Mesenchymal stem cell (in vitro differentiated cells and primary cell): ENCODE measurements around the gene SNX33.
A peak's percentile ranks its signal among the peaks of the same experiment; 100 is the strongest.
"Not testable (repeated sequence)": the region's sequence is repeated elsewhere in the genome, so short reads cannot be mapped to it uniquely, and the experiment has no call there.

Experiments used
- DNase-seq: peaks from one replicate; pipeline ENCODE4 v3.0.0-alpha.2; 2013
- H2AFZ ChIP-seq: one replicate; pipeline ENCODE4 v1.6.1; 2013; ENCODE audit warnings: low read depth, mild to moderate bottlenecking, control low read depth, inconsistent platforms, low read length, moderate library complexity
- H2AK5ac ChIP-seq: 2 replicates; pipeline ENCODE4 v1.6.1; 2013; ENCODE audit warnings: low read length, moderate library complexity, mild to moderate bottlenecking, inconsistent platforms; ENCODE audit not compliant: severe bottlenecking
- H2BK120ac ChIP-seq: one replicate; pipeline ENCODE4 v1.6.1; 2013; ENCODE audit warnings: low read depth, mild to moderate bottlenecking, inconsistent platforms, low read length, moderate library complexity
- H2BK12ac ChIP-seq, 2 experiments: one replicate each; pipeline ENCODE4 v1.6.1; 2013; ENCODE audit warnings: inconsistent platforms in 2 of 2, low read length in 2 of 2, mild to moderate bottlenecking in 2 of 2, moderate library complexity in 2 of 2, control low read depth in 1 of 2
- H2BK15ac ChIP-seq: one replicate; pipeline ENCODE4 v1.6.1; 2013; ENCODE audit warnings: mild to moderate bottlenecking, low read depth, inconsistent platforms; ENCODE audit not compliant: poor library complexity, severe bottlenecking
- H2BK5ac ChIP-seq: 2 replicates; pipeline ENCODE4 v1.6.1; 2013; ENCODE audit warnings: low read depth, mild to moderate bottlenecking, low read length, control low read depth, inconsistent platforms; ENCODE audit not compliant: poor library complexity, severe bottlenecking
- H3K14ac ChIP-seq, 2 experiments: one replicate each; pipeline ENCODE4 v1.6.1; 2013; ENCODE audit warnings: inconsistent platforms in 2 of 2, low read length in 2 of 2, control low read depth in 1 of 2, mild to moderate bottlenecking in 1 of 2, moderate library complexity in 1 of 2
- H3K18ac ChIP-seq, 2 experiments: one replicate each; pipeline ENCODE4 v1.6.1; 2013; ENCODE audit warnings: inconsistent platforms in 2 of 2, low read length in 2 of 2, control low read depth in 1 of 2, low read depth in 1 of 2, mild to moderate bottlenecking in 1 of 2
- H3K23ac ChIP-seq, 2 experiments: one replicate each; pipeline ENCODE4 v1.6.1; 2013; ENCODE audit warnings: inconsistent platforms in 2 of 2, low read length in 2 of 2, mild to moderate bottlenecking in 2 of 2, moderate library complexity in 2 of 2, control low read depth in 1 of 2
- H3K27ac ChIP-seq: 2 replicates; pipeline ENCODE4 v1.5.1; 2013; ENCODE audit warnings: mild to moderate bottlenecking, moderate library complexity, low read length, control low read depth, inconsistent platforms; ENCODE audit not compliant: poor library complexity, severe bottlenecking
- H3K27me3 ChIP-seq, 2 experiments: 2 replicates each; pipeline versions ENCODE4 v1.6.1 to v1.7.0; 2013; ENCODE audit warnings: low read length in 2 of 2, mild to moderate bottlenecking in 2 of 2, moderate library complexity in 2 of 2, control low read depth in 1 of 2, inconsistent platforms in 1 of 2; ENCODE audit not compliant: control insufficient read depth in 1 of 2, insufficient read depth in 1 of 2
- H3K36me3 ChIP-seq, 2 experiments: 2 replicates each; pipeline versions ENCODE4 v1.6.1 to v1.7.0; 2013; ENCODE audit warnings: low read length in 2 of 2, control low read depth in 1 of 2, inconsistent platforms in 1 of 2, low read depth in 1 of 2, mild to moderate bottlenecking in 1 of 2; ENCODE audit not compliant: insufficient read depth in 2 of 2, control insufficient read depth in 1 of 2
- H3K4ac ChIP-seq, 2 experiments: one replicate each; pipeline ENCODE4 v1.6.1; 2013; ENCODE audit warnings: inconsistent platforms in 2 of 2, low read length in 2 of 2, mild to moderate bottlenecking in 2 of 2, moderate library complexity in 2 of 2, control low read depth in 1 of 2, low read depth in 1 of 2
- H3K4me1 ChIP-seq: 2 replicates; pipeline ENCODE4 v1.6.1; 2013; ENCODE audit warnings: low read depth, low read length, control low read depth; ENCODE audit not compliant: control insufficient read depth, insufficient read depth
- H3K4me2 ChIP-seq: 2 replicates; pipeline ENCODE4 v1.6.1; 2013; ENCODE audit warnings: low read length, mild to moderate bottlenecking, inconsistent platforms; ENCODE audit not compliant: poor library complexity, severe bottlenecking
- H3K4me3 ChIP-seq, 2 experiments: 2 replicates each; pipeline versions ENCODE4 v1.5.1 to v1.7.0; 2013; ENCODE audit warnings: low read length in 2 of 2, mild to moderate bottlenecking in 2 of 2, control low read depth in 1 of 2, low read depth in 1 of 2; ENCODE audit not compliant: insufficient read depth in 1 of 2
- H3K79me1 ChIP-seq: replicated peaks from 2 replicates; pipeline ENCODE4 v1.6.1; 2013; ENCODE audit warnings: mild to moderate bottlenecking, control low read depth, low read length, inconsistent platforms; ENCODE audit not compliant: poor library complexity, severe bottlenecking
- H3K9ac ChIP-seq: 2 replicates; pipeline ENCODE4 v1.7.0; 2013; ENCODE audit warnings: mild to moderate bottlenecking, low read length, moderate library complexity
- H3K9me3 ChIP-seq: 2 replicates; pipeline ENCODE4 v1.7.0; 2013; ENCODE audit warnings: mild to moderate bottlenecking, low read length; ENCODE audit not compliant: control insufficient read depth
- H4K8ac ChIP-seq: one replicate; pipeline ENCODE4 v1.6.1; 2013; ENCODE audit warnings: inconsistent platforms, mild to moderate bottlenecking, low read length, moderate library complexity
- H4K91ac ChIP-seq: one replicate; pipeline ENCODE4 v1.6.1; 2013; ENCODE audit warnings: mild to moderate bottlenecking, low read length, inconsistent platforms
- WGBS: methylation state at CpG from one replicate; pipeline ENCODE4 v1.1.7; 2013; ENCODE audit warnings: mixed read lengths; 5-methylcytosine and 5-hydroxymethylcytosine counted together

The SNX33 gene

GRCh38 chr15:75678324-75678690 is 30.6 kb downstream of the SNX33 start:
- not testable (repeated sequence) for H3K27ac ChIP-seq, H3K4ac ChIP-seq, H2AK5ac ChIP-seq, H3K9ac ChIP-seq, H3K23ac ChIP-seq, H3K18ac ChIP-seq, H2BK15ac ChIP-seq, H3K9me3 ChIP-seq, H4K8ac ChIP-seq, H2BK12ac ChIP-seq, H3K27me3 ChIP-seq, DNase-seq, H2AFZ ChIP-seq, H4K91ac ChIP-seq, H3K14ac ChIP-seq, H2BK120ac ChIP-seq, H3K4me2 ChIP-seq, H3K4me3 ChIP-seq, H2BK5ac ChIP-seq
- H3K4me1 ChIP-seq = peaks cover 17% of the 10 kb centered on the region
- 97% methylated on average over 5 of the region's 6 CpGs for whole genome bisulfite sequencing
- H3K79me1 ChIP-seq = peaks cover 14% of the 10 kb centered on the region
- peaks cover 22 to 49% of the 10 kb centered on the region in 2 experiments for H3K36me3 ChIP-seq

GRCh38 chr15:75680007-75680789 is 32.5 kb downstream of the SNX33 start:
- H3K36me3 ChIP-seq = peaks cover 30 to 59% of the 10 kb centered on the region in 2 experiments
- H2AK5ac ChIP-seq = no peak overlapping the region
- no peak overlapping the region for H3K4me2 ChIP-seq
- H4K91ac ChIP-seq = no peak overlapping the region
- no peak overlapping the region for H3K23ac ChIP-seq
- H3K4me1 ChIP-seq = peaks cover 7% of the 10 kb centered on the region
- no peak overlapping the region for H2BK120ac ChIP-seq
- H3K14ac ChIP-seq = no peak overlapping the region
- H3K18ac ChIP-seq = no peak overlapping the region
- DNase-seq = no peak
- no peak overlapping the region for H2BK15ac ChIP-seq
- no peak overlapping the region for H4K8ac ChIP-seq
- H3K27me3 ChIP-seq = no peaks in the 10 kb centered on the region
- H3K4me3 ChIP-seq = no peak overlapping the region
- WGBS = 81% methylated on average over 10 of the region's 11 CpGs
- no peak overlapping the region for H3K9ac ChIP-seq
- H2AFZ ChIP-seq = no peak overlapping the region
- H2BK12ac ChIP-seq = no peak overlapping the region
- no peak overlapping the region for H3K4ac ChIP-seq
- H3K9me3 ChIP-seq = no peaks in the 10 kb centered on the region
- no peak overlapping the region for H2BK5ac ChIP-seq
- H3K79me1 ChIP-seq = peaks cover 14% of the 10 kb centered on the region
- no peak overlapping the region for H3K27ac ChIP-seq

- Histone ChIP-seq H4K91ac (peak overlapping the region; percentile 72), H3K4ac (no peak overlapping the region), H3K9ac (no peak overlapping the region), H3K23ac (no peak overlapping the region), H2BK120ac (no peak overlapping the region), H3K4me2 (no peak overlapping the region), H2BK12ac (peak overlapping the region in 1 of 2 experiments; percentile 19), H3K27ac (no peak overlapping the region), H3K36me3 (peaks cover 28 to 44% of the 10 kb centered on the region in 2 experiments), H2BK15ac (no peak overlapping the region), H3K4me3 (no peak overlapping the region), H3K4me1 (peaks cover 10% of the 10 kb centered on the region), H3K27me3 (no peaks in the 10 kb centered on the region), H2BK5ac (no peak overlapping the region), H2AK5ac (no peak overlapping the region), H3K9me3 (no peaks in the 10 kb centered on the region), H4K8ac (peak overlapping the region; percentile 4), H2AFZ (no peak overlapping the region), H3K14ac (no peak overlapping the region), H3K79me1 (peaks cover 3% of the 10 kb centered on the region), H3K18ac (no peak overlapping the region)
- 96% methylated on average over 40 of the region's 40 CpGs for WGBS
- DNase-seq = no peak
Measured at GRCh38 chr15:75682181-75683135, 34.7 kb downstream of the SNX33 start.
